Measurements from ENCODE around the gene APLF. TPM values are rescaled to one million over a fixed set of nuclear protein-coding genes. Genes with fewer than 3 reads are reported as not detected.

The APLF gene
- total and polyA plus RNA-seq, 10 of the 15 experiments (the other 5 are each of a cell fraction or from before 2014, with no cell fraction given): 0.66 to 2.8 (median 1.8) TPM

DNA sequence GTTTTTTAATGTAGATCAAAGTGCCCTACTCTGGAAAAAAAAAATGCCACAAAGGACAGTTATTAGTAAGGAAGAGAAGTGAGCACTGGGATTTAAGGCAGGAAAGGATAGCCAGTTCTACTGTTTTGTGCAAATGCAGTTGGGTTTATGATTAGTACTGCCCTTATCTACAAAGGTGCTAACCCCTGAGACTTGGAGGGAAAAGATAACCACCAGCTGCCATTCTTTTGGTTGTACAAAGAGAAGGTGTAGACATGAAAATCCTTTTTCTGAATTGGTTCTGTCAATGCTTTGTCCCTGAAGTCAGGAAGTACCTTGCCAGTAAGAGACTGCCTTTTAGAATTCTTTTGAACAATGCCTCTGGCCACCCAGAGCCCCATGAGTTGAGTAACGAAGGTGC lies 11.3 kb downstream of the APLF start:
- Histone ChIP-seq H2AFZ (ENCODE audit: control insufficient read depth, low read depth, low read length) (no peak overlapping the region), H3K9me3 (replicated peaks; ENCODE audit: control insufficient read depth, insufficient read depth, low read length) (no peaks in the 10 kb centered on the region), H3K36me3 (ENCODE audit: control insufficient read depth in 2 of 2, insufficient read depth in 2 of 2, low read length in 1 of 2) (no peaks in the 10 kb centered on the region), H4K20me1 (ENCODE audit: control insufficient read depth, insufficient read depth) (0 out of 2 replicates have a peak, but pooled peaks cover 2% of the 10 kb centered on the region), H3K27me3 (replicated peaks in 1 of 2; ENCODE audit: control insufficient read depth in 2 of 2, insufficient read depth in 2 of 2, low read length in 1 of 2) (no peaks in the 10 kb centered on the region; a peak in 1 of 4 replicates), H3K4me2 (ENCODE audit: control insufficient read depth, insufficient read depth) (no peak overlapping the region), H3K4me1 (ENCODE audit: control insufficient read depth, insufficient read depth, low read length) (no peaks in the 10 kb centered on the region), H3K4me3 (no peak overlapping the region), H3K9ac (ENCODE audit: control insufficient read depth, insufficient read depth, low read length) (no peak overlapping the region), H3K79me2 (ENCODE audit: control insufficient read depth, insufficient read depth, low read length) (no peaks in the 10 kb centered on the region), H3K27ac (ENCODE audit: control insufficient read depth, insufficient read depth) (no peak overlapping the region)
- in situ Hi-C loops (cut with MboI) (no loop called here), intact Hi-C loops (cut with micrococcal nuclease; ENCODE audit: unreplicated experiment) (no loop called here)
- FAIRE-seq (no peak), DNase-seq (ENCODE audit: low read depth, low spot score) (no peak), ATAC-seq (no peak)
- POLR2A ChIA-PET: no interaction called here
- RAD21 ChIA-PET (ENCODE audit: unreplicated experiment): interaction anchor here (1.4 to 1.7 kb wide), 2 partner anchors 15 kb away, joined by 3 to 4 read pairs; no protein-coding TSS in a partner anchor
- 63% methylated on average over 1 of the region's 1 CpG for WGBS (ENCODE audit: insufficient coverage, insufficient replicate concordance, low lambda C conversion rate, missing lambda C conversion rate)
- CTCF ChIA-PET: interaction anchor here (1.1 to 1.5 kb wide), 2 partner anchors 9 to 10 kb away, joined by 3 to 4 read pairs; no protein-coding TSS in a partner anchor
- TF ChIP-seq POLR2AphosphoS2 (IDR thresholded peaks at IDR 0.05; ENCODE audit: low read depth, low read length) (no peak), CHD2 (IDR thresholded peaks at IDR 0.05; ENCODE audit: borderline replicate concordance, low read depth, low read length) (no peak)
- BruUV-seq (replicated peaks): no TSS peak
- SMC1A ChIA-PET (ENCODE audit: uncharacterized antibody, unreplicated experiment): interaction anchor here (1.1 kb wide), 1 partner anchor 9 kb away, joined by 4 read pairs; no protein-coding TSS in a partner anchor

DNA sequence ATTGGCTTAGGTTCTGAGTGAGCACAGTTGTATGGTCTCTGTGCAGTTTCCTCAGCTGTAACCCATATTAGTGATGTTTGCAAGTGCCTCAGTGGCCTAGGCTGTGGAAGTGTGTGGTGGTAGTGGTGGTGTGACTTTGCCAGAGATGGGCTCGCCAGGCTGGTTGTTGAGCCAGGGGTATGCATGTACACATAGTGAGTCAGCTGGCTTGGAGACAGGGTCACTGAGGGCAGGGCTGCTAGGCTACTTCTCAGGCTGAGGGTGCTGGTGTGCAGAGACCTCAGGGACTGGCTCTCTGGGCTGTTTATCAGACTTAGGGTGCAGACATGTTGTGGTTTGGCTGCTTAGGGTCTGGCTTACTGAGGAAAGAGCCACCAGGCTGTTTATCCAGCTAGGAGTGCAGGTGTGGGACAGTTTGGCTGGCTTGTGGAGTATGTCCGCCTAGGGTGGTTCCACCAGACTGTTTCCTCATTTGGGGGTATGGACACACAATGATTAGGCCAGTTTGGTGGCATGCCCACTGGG lies 15.0 kb downstream of the APLF start:
- Histone ChIP-seq H3K9me3 (replicated peaks; ENCODE audit: control insufficient read depth, insufficient read depth, low read length) (no peaks in the 10 kb centered on the region), H4K20me1 (ENCODE audit: control insufficient read depth, insufficient read depth) (0 out of 2 replicates have a peak, but pooled peaks cover 2% of the 10 kb centered on the region), H3K4me1 (ENCODE audit: control insufficient read depth, insufficient read depth, low read length) (no peaks in the 10 kb centered on the region), H2AFZ (ENCODE audit: control insufficient read depth, low read depth, low read length) (no peak overlapping the region), H3K9ac (ENCODE audit: control insufficient read depth, insufficient read depth, low read length) (no peak overlapping the region), H3K79me2 (ENCODE audit: control insufficient read depth, insufficient read depth, low read length) (no peaks in the 10 kb centered on the region), H3K27ac (ENCODE audit: control insufficient read depth, insufficient read depth) (no peak overlapping the region), H3K4me2 (ENCODE audit: control insufficient read depth, insufficient read depth) (no peak overlapping the region), H3K4me3 (no peak overlapping the region), H3K36me3 (ENCODE audit: control insufficient read depth in 2 of 2, insufficient read depth in 2 of 2, low read length in 1 of 2) (no peaks in the 10 kb centered on the region), H3K27me3 (replicated peaks in 1 of 2; ENCODE audit: control insufficient read depth in 2 of 2, insufficient read depth in 2 of 2, low read length in 1 of 2) (no peaks in the 10 kb centered on the region)
- no TSS peak for BruUV-seq (replicated peaks)
- ChIA-PET POLR2A (no interaction called here), CTCF (no interaction called here), RAD21 (ENCODE audit: unreplicated experiment) (no interaction called here), SMC1A (ENCODE audit: uncharacterized antibody, unreplicated experiment) (interaction anchor here (2.7 kb wide), 1 partner anchor 18 kb away, joined by 11 read pairs; no protein-coding TSS in a partner anchor)
- no peak for FAIRE-seq
- WGBS (ENCODE audit: insufficient coverage, insufficient replicate concordance, low lambda C conversion rate, missing lambda C conversion rate): 46% methylated on average over 2 of the region's 2 CpGs
- no peak for ATAC-seq
- TF ChIP-seq BACH1 (IDR thresholded peaks at IDR 0.05; ENCODE audit: borderline replicate concordance): no peak
- TF ChIP-seq SUPT20H (IDR thresholded peaks at IDR 0.05; ENCODE audit: borderline replicate concordance, control insufficient read depth, low read depth, low read length): no peak
- no peak for TF ChIP-seq TARDBP (IDR thresholded peaks at IDR 0.05; ENCODE audit: borderline replicate concordance)
- no peak for TF ChIP-seq RCOR1 (conservative IDR thresholded peaks at IDR 0.05; ENCODE audit: low read depth, low read length)
- intact Hi-C loops (cut with micrococcal nuclease; ENCODE audit: unreplicated experiment): no loop called here
- in situ Hi-C loops (cut with MboI): no loop called here
- DNase-seq (ENCODE audit: low read depth, low spot score): no peak

Measured in GM12878 (cell line).